Brain pericyte (primary cell): ENCODE results near the gene DYSF.

ENCODE experiments used
- DNase-seq: peaks from one replicate; pipeline ENCODE4 v3.0.0-alpha.2; 2012; ENCODE audit warnings: low read depth, low spot score

Gene DYSF

DNA sequence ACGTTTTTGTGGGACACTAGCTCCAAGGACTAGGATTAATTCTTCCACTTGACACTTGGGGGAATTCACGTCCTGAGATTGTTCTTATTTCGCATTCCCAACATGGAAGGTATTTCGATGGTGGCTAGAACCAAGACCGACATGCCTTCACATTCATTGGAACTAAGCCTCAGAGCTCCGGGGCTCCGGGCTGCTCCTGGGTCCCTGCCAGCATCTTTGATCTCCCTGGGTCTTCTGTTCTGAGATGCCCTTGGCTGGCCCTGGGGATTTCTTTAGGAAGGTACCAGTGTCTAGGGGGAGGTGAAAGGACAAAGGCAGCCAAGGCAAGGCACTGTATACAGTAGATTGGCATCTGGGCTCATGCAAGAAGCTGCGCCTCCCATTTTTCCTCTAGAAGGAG lies 76.8 kb downstream of the DYSF start:
- no peak for DNase-seq

DNA sequence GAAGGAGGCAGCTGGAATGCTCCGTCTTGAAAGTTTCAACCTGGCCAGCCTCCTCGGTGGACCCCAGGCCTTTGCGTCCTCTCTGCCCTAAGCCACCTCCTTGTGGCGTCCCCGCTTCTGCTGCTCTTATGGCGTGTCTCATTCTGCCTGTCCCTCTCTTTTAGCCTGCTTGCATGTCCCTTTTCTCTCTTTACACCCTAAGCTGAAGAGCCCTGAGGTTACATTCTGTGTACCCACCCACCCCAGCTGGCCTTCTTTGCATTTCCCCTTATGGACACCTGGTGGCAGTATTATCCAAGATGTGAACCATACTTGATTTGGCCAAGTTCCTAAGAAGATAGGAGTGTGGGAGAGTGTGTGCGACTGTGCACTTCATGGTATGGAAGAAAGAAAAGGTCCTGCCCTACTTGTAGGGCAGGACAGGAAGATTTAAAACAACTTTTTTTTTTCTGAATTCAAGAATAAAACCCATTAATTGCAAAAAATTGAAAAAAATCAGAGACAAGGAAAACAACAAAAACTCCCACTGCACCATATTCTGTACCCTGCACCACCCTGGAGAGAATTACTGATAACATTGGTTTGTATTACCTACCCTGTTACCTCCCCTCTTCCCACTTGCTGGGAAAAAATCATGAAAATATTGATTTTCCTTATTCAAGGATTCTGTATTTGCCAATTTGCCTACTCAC lies 77.4 kb downstream of the DYSF start:
- no peak for DNase-seq

DNA sequence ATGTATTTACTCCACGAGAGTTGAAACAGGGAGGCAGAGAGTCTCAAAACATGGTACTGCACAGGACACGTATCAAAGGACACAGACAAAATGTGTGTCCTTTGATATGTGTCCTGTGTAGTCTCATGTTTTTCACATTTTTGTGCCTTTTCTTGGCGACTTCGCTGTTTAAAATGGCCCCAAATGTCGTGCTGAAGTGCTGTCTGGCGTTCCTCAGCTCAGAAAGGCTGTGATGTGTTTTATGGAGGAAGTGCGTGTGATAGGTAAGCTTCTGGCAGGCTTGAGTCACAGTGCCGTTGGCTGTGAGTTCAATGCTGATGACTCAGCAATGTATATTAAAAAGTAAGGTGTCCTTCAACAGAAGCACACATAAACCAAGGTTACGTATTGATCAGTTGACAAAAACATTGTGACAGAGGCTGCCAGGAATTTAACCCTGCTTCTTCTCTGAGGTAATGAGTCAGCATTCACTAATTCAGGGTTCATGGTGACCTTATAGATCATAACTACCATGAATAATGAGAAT lies 78.2 kb downstream of the DYSF start:
- no peak for DNase-seq

DNA sequence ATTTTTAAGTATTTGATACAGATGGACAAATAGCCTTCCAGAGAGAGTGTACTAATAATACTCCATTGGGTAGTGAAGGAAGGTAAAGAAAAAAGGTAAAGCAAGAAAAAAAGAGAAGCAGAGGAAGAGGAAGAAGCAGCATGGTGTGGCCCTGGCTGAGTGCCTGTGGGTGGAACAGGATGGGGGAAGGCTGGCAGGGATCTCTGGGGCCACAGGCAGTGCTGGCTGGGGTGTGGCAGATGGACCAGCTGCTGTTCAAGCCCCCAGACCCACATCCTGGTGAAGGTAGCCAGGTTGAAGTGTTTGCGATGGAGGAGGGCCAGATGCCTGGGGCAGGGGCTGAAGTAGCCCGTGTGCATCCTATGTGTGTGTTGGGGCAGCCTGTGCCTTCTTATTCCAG lies 79.0 kb downstream of the DYSF start:
- DNase-seq = no peak

DNA sequence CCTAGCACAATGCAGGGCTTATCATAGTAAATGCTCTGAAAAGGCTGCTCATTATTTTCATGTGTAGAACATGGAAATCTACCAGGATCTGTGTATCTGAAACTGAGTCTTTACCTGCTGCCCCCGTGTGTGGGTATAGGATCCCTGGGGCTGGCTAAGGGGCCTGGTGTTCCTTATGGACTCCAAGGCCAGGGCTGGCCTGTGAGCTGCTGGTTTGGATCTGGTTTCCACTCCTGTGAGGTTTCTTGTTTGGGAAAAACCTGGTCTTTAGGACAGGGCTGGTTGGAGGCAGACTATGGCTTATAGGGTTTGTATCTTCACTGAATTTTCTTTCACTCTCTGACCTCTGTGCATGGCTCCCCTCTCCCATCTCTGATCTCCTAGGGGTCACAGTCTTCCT lies 80.8 kb downstream of the DYSF start:
- no peak for DNase-seq

DNA sequence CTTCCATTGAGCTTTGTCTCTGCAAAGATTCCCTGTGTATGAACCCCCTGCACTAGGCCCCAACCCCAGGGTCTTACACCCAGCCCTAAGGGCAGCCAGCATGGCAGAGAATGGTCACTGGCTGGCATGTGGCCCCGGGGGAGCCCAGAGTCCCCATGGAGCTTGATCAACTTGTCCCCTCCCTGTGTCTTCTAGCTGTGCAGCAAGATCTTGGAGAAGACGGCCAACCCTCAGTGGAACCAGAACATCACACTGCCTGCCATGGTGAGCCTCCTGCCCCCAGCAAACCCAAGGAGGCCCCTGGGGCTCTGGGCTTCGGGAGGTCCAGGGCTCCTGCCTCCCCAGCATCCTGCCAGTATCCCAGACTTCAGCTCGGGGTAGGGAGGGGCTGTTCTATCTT lies 81.5 kb downstream of the DYSF start:
- DNase-seq = no peak

DNA sequence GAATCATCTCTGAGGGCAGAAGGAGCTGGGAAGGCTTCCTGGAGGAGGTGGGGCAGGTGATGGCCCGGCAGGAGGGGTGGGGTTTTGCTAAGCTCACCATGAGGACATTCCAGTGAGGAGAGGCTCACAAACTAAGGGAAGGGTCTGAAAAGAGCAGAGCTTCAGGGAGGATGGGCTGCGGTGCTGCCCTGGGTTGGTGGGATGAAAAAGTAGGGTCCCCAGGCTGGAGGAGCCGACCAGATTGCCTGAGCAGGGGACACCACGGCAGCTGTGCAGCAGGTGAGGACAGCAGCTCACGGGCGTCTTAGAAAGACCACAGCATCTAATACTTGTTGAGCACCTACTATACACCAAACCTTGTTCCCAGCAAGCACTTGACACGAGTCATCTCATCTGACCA lies 82.2 kb downstream of the DYSF start:
- no peak for DNase-seq

DNA sequence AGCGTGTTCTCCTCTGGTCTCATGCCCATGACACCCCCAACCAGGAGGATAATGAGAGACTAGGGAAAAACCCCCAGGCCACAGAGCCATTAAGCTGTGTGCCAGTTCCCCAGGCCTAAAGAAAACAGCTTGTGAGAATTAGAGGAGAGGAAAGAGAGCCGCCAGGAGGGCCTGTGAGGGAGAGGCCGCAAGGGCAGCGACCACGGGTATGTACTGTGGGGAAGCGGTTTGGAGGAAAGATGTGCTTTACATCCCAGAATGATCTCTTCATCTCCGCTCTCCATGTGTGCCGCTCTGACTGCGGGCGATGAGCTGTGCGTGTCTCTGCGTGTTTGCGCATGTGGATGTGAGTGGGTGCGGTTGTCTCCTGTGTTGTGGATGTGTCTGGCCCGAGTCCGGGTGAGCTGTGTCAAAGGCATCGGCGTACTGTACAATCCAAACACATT lies 82.9 kb downstream of the DYSF start:
- DNase-seq = no peak

DNA sequence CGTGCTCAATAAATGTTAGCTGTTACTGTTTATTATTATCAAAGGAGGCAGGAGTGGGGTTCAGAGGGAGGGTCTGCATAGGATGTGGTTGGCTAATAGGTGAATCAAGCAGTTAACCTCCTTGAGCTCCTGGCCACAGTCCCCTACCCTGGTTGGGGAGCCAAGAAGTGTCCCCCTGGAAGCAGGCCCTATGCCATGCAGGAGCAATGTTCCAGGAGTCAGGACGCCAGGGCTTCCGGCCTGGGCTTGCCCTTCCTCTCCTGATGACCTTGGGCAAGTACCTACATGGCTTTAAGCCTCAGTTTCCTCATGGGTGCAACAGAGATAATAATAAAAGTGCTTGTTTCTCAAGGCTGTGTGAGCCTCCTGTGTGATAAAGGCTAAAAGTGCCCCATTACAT lies 84.9 kb downstream of the DYSF start:
- DNase-seq = no peak

DNA sequence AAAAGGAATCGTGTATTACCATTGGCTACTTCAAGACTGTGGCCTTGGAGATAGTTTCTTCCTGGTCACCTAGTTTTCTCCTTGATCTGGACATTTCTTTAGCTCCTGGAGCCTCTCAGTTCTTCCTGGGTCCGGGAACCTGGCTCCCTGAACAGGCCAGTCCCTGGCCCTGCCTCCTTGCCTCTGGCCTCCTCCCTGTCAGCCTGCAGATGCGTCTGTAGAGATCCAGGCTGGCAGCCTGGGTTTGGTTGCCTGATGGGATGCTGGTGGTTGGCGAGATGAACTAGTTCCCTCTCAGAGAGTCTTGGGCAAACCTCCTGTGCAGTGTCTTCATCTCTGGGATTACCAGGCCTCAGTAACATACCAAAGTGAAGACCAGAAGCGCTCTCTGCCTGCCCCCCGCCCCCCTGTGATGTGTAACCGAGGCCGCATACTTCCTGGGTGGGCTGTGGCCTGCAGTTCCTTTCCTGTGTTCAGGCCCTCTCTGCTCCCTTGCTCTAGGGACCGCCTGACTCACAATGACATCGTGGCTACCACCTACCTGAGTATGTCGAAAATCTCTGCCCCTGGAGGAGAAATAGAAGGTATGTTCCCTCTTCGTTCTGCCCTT lies 85.4 kb downstream of the DYSF start:
- no peak for DNase-seq

DNA sequence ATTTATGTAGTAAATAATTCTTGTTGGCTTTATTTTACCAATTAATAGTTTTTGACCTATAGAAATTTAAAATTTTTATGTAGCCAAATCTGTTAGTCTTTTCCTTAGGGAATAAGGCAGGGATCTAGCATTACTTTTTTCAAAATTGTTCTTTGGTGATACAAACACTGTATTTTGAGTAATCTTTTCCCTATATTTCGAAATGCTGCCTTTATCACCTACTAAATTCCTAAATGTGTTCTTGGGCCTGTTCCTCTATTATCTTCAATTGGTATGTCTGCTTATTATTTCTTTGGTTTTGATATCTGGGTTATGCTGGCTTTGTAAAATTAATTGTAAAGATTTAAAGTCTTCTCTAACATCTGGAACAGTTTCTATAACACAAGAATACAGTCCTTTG lies 87.5 kb downstream of the DYSF start:
- DNase-seq = no peak

DNA sequence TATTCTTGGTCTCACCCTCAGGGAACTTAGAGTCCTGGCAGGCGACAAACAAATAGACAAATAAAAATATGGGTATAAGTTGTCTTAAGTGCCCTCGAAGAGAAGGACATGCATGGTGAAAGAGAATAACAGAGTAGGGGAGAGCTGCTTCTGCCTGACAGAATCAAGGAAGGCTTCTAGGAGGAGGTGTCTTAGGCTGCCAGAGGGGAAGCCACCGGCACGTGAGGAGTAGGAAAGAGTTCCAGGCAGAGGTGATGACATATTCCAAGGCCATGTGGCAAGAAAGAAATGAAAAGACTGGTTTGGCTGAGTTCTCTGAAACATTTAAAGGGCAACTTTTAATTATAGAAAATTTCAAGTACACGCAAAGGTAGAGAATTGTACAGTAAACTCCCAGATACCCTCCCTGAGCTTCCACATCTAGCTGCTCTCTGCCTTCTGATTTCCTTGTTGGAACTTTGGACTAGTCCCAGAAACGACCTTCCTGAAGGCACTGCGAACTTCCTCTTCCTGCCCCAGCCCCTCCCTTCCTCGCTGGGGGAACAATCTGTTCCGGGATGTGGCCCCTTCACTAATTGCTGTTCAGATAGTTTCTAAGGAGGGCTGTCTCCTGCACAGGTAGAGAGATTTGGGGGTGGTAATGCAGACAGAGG lies 91.7 kb downstream of the DYSF start:
- DNase-seq = no peak

DNA sequence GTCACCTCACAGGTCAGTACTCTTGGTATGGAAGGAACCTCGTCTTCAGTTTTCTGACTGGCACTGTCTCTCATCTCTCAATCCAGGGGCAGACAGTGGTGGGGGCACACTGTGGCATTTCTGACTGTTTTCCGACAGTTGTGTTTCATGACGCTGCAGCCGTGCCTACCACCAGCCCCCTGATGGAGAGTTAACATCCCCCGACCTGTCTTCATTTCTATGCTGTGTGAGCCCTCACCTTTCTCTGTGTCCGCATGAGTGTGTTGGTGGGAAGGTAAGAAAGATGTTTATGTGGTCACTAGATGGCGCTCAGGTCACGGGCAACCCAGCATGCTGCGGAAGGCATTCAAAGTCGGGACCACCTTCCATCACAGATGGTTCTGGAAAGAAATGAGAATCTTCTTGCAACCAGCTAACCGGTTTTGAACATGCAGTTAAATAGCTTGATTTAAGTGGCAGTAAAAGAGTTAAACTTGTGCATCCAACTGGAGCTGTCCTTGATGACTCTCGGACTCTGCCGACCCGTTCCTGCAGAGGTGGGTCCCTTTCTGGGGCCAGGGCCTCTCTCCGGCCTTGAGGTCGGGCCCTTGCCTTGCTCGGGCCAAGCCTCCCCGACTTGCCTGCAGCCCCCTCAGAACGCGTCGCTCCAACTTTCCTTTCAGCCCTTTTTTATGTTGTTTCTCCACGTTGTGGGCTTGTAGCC lies 92.4 kb downstream of the DYSF start:
- peak; percentile 22 for DNase-seq

DNA sequence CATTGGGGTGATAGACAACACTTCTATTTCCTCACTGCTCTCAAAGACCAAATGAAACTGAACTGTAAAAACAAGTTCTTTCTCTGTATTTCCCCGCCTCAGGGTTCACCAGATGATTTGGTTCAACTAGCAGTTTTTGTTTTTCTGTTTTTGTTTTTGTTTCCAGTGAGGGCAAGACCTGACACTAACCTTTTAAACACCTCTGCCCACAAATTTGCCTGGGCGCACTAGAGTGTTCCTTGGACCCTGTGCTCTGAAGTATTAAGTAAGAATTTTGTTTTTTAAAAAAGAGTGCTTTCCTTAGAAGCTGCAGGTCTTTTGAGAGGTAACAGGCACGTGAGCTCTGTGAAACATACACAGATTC lies 92.9 kb downstream of the DYSF start:
- no peak for DNase-seq

DNA sequence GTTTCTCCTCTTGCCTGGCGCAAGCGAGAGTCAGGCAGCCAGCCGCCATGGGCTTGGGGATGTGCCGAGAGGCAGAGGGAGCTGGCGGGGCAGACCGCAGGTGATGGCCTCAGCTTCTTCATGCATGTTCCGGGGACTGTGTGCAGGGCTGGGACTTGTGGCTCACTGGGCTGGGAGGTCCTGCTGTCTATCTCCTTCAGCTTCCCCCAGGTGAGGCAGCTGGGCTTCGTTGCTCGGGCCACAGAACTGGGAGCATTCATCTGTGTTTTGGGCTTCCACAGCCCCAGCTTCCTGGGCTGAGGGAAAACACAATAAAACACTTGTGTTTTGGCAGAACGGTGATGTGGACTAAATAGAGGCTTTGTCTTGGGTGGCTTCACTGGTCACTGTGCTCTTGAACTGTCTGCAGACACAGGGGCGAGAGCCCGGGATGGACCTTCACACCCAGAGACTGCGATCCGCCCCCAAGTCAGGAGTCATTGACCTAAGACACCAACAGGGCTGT lies 93.5 kb downstream of the DYSF start:
- no peak for DNase-seq

DNA sequence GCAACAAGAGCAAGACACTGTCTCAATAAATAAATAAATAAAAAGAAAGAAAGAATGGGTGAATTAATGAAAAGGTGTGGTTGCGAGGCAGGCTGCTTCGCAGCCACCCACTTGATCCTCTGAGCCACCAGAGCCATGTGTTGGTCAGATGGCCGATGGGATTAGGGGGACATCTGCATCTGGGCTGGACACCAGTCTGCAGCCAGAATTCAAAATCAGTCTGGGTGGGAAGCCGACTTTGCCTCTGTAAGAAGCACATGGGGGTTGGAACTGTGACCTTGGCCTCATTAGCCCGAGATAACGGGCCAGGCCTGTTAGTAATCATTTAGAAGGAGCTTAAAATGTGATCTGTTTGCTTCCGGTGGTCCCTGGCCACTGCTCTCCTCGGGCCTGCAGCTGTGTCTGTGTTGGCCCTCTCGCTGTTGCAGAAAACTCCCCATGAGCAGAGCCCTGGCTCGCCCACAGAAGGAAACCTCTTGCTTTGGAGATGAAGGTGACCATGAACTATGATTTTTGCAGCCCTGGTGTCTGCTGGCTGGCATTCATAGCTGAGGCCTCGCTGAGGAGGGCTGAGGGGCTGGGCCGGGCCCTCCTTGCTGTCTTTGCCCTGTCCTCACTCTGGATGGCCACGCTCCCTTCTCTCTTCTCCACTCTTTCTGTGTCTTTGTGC lies 94.4 kb downstream of the DYSF start:
- no peak for DNase-seq

DNA sequence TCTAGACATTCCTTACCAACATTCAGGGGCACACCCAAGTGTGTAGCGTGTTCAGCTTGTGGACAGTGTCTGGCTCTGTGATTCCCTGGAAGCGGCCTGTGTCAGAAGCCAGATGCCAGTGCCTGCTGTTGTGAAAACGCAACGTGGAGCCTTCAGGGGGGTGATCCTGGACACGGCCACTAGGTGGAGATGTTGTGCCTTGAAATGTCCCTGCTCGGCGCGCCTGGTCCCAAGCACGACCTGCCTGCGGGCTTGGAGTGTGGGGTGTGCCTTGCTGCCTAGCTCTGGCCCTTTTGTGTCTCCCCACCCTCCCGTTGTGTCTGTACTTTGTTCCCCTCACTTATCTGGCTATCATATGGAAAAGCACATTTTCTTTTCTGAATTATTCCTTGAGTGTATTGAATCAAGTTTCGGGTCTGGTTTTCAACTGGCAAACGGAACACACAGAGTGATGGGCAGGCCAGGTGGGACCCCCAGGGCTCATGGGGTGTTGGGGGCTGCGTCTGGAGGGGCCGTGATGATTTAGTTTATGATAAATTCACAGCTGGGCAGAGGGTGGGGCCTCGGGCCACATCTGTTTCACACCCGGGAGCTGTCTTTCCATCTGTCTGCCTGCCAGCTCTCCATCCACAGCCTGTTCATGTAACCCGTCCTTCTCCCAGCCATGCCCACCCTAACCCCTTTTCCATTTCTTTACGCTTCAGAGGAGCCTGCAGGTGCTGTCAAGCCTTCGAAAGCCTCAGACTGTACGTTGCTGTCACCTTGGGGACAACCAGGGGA lies 95.5 kb downstream of the DYSF start:
- DNase-seq = no peak

DNA sequence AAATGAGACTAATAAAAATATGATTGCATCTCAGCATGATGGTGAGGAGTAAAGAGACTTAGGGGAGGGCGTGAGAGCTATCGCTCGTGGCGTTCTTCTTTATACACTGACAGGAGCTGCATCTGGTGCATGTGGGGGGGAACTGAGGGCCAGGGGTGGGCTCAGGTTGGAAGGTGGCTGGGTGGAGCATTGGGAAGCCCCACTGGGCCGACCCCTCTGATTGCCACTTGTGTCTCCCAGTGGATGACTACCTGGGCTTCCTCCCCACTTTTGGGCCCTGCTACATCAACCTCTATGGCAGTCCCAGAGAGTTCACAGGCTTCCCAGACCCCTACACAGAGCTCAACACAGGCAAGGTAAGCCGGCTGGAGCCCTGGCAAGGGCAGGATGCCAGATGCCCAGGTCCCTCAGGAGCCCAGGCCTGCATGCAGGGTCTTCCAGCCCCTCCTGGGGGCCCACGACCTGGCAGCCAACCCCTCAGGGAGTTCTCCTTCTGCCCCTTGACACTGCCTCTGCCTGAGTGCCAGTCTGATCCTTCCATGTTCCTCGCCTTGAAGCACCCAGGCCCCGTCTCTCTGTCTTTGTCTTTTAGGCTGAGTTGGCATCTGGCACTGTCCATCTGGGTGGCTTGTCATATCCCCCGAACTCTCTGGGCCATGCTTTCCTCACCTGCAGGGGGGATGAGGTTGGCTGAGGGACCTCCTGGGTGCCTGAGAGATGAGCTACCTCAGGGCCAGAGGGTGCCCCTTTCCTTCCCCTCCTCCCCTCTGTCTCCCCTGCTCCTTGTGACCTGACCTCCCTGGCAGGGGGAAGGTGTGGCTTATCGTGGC lies 97.7 kb downstream of the DYSF start:
- no peak for DNase-seq

DNA sequence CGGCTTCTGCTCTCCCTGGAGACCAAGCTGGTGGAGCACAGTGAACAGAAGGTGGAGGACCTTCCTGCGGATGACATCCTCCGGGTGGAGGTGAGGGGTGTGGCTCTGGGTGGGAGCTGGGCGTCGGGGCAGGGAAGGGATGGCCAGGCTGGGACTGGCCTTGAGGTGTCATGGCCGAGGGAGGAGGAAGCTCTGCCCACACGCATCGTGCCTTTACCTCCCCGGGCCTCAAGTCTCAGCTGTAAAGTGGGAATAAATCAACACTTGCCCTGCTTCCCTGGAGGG lies 98.2 kb downstream of the DYSF start:
- DNase-seq = no peak

DNA sequence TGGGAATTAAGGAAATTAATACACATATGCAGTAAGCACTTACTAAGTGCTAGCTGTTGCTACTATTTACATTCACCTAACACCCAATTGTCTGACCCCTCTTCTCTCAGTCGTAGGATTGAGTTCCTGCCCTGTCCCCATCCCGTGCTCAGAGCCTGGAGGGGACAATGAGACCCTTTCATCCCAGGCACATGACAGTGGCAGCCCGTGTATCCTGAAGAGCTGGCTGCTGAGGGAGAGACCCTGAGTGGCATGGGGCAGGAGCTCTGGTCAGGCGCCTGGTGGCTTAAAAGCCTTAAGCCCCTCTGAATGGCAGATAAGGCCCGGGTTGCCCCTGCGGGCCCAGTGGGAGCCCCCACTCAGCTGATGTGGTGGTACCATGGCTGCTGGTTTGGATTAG lies 99.0 kb downstream of the DYSF start:
- no peak for DNase-seq
